GM12891 (cell line): Measurements from ENCODE around the gene PRDM4.

Source experiments
- POLR2A ChIP-seq: IDR thresholded peaks from 2 replicates; pipeline ENCODE4 v1.6.1; 2011; ENCODE audit warnings: low read depth, low read length, control low read depth
- POLR2AphosphoS5 ChIP-seq: IDR thresholded peaks from 2 replicates; pipeline ENCODE4 v1.6.1; 2011; ENCODE audit warnings: low read depth, low read length, control low read depth
- POU2F2 ChIP-seq: IDR thresholded peaks from 2 replicates; pipeline ENCODE4 v1.6.1; 2011; ENCODE audit warnings: low read depth, mild to moderate bottlenecking, control low read depth, low read length, moderate library complexity
- SPI1 ChIP-seq: IDR thresholded peaks from 2 replicates; pipeline ENCODE4 v1.6.1; 2011; ENCODE audit warnings: low read depth, low read length, control low read depth
- TAF1 ChIP-seq: IDR thresholded peaks from 2 replicates; pipeline ENCODE4 v1.6.1; 2011; ENCODE audit warnings: low read depth, low read length, control low read depth

DNA sequence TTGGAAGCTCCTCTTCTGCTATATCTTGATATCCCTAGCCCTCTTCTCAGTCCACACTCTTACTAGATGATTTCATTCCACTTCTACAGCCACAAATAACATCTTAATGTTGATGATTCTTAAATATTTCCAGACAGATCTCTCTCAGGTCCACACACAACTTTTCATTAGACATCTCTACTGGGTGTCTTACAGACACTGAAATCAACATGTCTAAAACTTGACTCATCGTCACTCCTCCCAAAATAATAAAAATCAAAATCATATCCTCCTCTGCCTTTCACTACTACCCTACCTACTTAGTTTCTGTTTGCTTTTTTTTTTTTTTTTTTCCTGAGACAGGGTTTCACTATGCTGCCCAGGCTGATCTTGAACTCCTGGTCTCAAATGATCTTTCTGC lies 11.9 kb downstream of the PRDM4 start:
- no peak for TF ChIP-seq POLR2AphosphoS5
- no peak for TF ChIP-seq POLR2A
- TF ChIP-seq TAF1, result no peak
- TF ChIP-seq SPI1, result no peak
- TF ChIP-seq POU2F2, result no peak
